Liver (tissue), 3 donors: ENCODE data around the gene ZNF219.

Experiments
- RAD21 ChIP-seq, 2 donors: IDR thresholded peaks; 2 replicates each; pipeline ENCODE4 v1.6.1; 2016; ENCODE audit warnings: antibody characterized with exemption in 2 of 2, mild to moderate bottlenecking in 2 of 2
- RXRA ChIP-seq, 2 donors: IDR thresholded peaks; 2 replicates each; pipeline ENCODE4 v1.6.1; 2017 to 2018; ENCODE audit warnings: antibody characterized with exemption in 2 of 2, mild to moderate bottlenecking in 1 of 2
- TAF1 ChIP-seq: conservative IDR thresholded peaks from 2 replicates; pipeline ENCODE4 v1.6.1; 2016; ENCODE audit warnings: antibody characterized with exemption, mild to moderate bottlenecking
- TF ChIP-seq, protein P1 (sequence below): fragments of 150-350 bp; IDR thresholded peaks from 2 replicates; pipeline ENCODE4 v1.5.1; 2017; ENCODE audit warnings: improper control_type of control experiment, low read depth, low read length; ENCODE audit not compliant: missing input control
- TF ChIP-seq, protein P2 (sequence below): IDR thresholded peaks from 2 replicates; pipeline ENCODE4 v1.6.1; 2016; ENCODE audit warnings: antibody characterized with exemption
- donor health status: healthy.
- donor health status: healthy.

DNA sequence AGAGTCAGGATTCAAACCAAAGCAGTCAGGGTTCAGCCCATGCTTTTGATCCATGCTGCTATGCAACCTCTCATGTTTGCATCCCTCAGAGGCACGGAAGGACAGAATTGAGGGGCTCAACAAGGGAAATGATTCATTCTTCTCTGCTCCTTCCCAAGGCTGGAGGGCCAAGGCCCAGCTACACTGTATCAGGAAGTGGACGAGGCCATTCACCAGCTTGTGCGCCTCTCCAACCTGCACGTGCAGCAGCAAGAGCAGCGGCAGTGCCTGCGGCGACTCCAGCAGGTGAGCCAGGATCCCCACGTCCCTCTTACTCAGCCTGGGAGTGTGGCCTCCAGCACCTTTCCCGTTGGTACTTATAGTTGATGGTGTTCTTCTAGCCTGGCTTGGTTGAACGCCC is 19.7 kb downstream of the ZNF219 start:
- TF ChIP-seq TAF1 (no peak), RAD21 (IDR thresholded peaks at IDR 0.05) (no peak), RXRA (IDR thresholded peaks at IDR 0.05) (no peak)
- TF ChIP-seq, protein P1, sequence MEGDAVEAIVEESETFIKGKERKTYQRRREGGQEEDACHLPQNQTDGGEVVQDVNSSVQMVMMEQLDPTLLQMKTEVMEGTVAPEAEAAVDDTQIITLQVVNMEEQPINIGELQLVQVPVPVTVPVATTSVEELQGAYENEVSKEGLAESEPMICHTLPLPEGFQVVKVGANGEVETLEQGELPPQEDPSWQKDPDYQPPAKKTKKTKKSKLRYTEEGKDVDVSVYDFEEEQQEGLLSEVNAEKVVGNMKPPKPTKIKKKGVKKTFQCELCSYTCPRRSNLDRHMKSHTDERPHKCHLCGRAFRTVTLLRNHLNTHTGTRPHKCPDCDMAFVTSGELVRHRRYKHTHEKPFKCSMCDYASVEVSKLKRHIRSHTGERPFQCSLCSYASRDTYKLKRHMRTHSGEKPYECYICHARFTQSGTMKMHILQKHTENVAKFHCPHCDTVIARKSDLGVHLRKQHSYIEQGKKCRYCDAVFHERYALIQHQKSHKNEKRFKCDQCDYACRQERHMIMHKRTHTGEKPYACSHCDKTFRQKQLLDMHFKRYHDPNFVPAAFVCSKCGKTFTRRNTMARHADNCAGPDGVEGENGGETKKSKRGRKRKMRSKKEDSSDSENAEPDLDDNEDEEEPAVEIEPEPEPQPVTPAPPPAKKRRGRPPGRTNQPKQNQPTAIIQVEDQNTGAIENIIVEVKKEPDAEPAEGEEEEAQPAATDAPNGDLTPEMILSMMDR, result no peak
- TF ChIP-seq, protein P2, sequence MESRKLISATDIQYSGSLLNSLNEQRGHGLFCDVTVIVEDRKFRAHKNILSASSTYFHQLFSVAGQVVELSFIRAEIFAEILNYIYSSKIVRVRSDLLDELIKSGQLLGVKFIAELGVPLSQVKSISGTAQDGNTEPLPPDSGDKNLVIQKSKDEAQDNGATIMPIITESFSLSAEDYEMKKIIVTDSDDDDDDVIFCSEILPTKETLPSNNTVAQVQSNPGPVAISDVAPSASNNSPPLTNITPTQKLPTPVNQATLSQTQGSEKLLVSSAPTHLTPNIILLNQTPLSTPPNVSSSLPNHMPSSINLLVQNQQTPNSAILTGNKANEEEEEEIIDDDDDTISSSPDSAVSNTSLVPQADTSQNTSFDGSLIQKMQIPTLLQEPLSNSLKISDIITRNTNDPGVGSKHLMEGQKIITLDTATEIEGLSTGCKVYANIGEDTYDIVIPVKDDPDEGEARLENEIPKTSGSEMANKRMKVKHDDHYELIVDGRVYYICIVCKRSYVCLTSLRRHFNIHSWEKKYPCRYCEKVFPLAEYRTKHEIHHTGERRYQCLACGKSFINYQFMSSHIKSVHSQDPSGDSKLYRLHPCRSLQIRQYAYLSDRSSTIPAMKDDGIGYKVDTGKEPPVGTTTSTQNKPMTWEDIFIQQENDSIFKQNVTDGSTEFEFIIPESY, result no peak
